Stimulated activated CD8-positive, alpha-beta memory T cell treated with anti-CD3 and anti-CD28 coated beads, Interleukin-12 subunit alpha, Interleukin-12 subunit beta, amount 100 ng/mL, for 4 hours (primary cell): ENCODE results near the gene CD2BP2.
"Not testable (repeated sequence)": the region's sequence is repeated elsewhere in the genome, so short reads cannot be mapped to it uniquely, and the experiment has no call there.

Experiments used
- DNase-seq: peaks from one replicate; pipeline ENCODE4 v3.0.0-alpha.2; 2020; ENCODE audit warnings: low read depth

The CD2BP2 gene

DNA sequence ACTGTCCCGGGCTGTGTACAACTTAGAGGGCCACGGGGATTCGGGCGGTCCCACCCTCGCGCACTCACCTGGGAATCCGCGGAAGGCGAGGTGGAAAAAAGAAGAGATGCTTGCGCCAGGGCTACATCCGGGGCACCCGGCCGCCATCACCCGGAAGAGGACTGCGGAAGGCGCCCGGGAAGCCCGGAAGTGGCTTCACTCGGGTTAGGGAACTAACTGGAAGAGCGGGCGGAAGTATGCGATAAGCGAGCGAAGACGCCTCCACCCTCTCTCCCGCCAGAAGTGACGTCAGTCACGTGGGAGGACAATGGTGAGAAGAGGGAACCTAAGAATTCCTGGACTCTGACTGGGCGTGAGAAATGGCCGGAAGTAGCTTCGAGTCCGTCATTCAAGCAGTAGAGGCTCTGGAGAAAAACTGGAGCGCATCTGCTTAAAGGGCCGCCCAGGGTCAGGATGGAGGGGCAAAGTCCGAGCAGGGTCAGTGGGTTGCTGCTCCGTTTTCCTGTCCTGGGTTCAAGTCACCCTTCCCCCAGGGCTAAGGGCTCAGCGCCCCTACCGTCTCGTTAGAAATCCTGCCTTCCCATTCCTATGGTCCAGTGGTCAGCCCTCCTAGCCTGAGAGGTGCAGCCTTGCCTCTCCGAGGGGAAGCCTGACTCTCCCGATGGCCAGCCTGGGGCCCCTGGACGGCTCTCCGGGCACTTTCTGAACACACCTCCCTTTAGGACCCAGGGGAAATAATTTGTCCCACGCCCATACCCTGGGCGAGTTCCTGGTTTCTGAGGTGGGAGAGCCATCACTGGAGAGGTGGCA lies at the start of gene CD2BP2:
Gene CD2BP2, minus strand, starts transcription at position 165 of the 810 bp plus-strand sequence. CDS start 627 bp downstream, outside the sequence.
- peak; percentile 77 for DNase-seq

GRCh38 chr16:30401768-30402425 lies 46.8 kb upstream of the CD2BP2 start:
- DNase-seq: no peak

DNA sequence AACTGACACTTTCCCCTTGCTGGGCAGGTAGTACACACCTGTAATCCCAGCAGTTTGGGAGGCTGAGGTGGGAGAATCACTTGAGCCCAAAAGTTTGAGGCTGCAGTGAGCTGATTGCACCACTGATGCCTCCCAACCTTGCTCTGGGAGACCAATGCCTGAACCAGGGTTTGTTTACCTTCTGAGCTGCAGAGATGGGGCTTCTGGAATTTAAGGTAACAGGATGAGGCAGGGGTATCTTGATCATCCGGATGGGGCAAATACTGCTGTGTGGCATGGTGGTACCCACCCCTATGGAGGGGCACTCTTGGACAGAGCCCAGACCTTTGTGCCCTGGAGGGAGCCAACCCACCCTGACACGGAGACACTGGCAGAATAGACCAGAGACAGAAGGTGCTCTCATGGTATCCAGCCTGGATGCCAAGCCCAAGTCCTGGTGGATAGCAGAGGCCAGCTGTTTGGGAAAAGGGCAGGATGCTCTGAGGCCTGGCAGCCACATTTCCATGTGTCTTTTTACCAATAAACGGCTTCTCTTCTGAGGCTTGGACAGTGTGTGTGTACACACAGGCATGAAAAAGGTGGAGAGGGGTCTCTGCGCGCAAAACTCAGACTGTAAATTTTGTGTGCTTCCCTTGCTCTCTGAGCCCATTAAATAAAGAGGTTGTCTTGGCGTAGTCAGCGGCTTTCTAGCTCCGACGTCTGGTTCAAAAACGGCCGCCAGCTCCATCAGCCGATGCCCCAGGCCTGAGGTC lies 44.5 kb upstream of the CD2BP2 start:
- no peak for DNase-seq

- no peak for DNase-seq
Observed at GRCh38 chr16:30398661-30399434, 43.7 kb upstream of the CD2BP2 start.

DNA sequence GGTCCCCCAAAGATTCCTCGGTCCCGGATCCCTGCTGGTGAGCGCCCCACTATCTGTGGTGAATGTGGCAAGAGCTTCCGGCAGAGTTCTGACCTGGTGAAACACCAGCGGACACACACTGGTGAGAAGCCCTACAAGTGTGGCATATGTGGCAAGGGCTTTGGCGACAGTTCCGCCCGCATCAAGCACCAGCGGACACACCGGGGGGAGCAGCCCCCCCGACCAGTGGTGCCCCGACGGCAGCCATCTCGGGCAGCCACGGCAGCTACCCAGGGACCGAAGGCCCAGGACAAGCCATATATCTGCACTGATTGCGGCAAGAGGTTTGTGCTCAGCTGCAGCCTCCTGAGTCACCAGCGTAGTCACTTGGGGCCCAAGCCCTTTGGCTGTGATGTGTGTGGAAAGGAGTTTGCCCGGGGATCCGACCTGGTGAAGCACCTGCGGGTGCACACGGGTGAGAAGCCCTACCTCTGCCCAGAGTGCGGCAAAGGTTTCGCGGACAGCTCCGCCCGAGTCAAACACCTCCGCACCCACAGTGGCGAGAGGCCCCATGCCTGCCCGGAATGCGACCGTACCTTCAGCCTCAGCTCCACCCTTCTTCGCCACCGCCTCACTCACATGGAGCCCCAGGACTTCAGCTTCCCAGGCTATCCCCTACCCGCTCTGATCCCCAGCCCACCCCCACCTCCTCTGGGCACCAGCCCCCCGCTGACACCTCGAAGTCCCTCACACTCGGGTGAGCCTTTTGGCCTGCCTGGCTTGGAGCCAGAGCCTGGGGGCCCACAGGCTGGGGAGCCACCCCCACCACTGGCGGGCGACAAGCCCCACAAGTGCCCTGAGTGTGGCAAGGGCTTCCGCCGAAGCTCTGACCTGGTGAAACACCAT lies 42.9 kb upstream of the CD2BP2 start:
- DNase-seq: no peak

DNA sequence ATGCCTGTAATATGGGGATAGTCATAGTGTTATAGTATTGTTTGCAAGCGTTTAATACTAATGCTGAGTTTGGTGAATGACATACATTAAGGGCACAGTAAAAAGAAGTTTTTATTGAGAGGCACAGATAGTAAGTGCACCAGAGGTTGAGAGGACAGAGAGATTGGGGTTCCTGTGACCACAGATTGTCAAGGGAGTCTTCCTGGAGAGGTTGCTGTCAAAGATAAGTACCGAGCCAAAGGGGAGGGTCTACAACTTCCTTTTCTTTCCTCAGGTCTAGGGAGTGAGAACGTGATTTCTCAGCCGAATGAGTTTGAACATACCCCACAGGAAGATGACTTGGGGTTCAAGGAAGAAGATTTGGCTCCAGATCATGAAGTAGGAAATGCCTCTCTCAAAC lies 41.9 kb upstream of the CD2BP2 start:
- no peak for DNase-seq

DNA sequence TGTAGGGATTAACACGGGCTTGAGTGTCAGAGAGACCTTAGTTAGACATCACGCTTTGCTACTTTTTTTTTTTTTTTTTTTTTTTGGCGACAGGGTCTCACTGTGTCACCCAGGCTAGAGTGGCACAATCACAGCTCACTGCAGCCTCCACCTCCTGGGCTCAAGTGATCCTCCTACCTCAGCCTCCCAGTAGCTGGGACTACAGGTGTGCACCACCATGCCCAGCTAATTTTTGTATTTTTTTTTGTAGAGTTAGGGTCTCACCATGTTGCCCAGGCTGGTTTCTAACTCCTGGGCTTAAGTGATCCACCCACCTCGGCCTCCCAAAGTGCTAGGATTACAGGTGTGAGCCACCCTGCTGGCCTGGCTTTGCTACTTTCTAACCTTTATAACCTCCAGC lies 41.5 kb upstream of the CD2BP2 start:
- DNase-seq: not testable (repeated sequence)

- no peak for DNase-seq
Observed at GRCh38 chr16:30395992-30396585, 41.0 kb upstream of the CD2BP2 start.

DNA sequence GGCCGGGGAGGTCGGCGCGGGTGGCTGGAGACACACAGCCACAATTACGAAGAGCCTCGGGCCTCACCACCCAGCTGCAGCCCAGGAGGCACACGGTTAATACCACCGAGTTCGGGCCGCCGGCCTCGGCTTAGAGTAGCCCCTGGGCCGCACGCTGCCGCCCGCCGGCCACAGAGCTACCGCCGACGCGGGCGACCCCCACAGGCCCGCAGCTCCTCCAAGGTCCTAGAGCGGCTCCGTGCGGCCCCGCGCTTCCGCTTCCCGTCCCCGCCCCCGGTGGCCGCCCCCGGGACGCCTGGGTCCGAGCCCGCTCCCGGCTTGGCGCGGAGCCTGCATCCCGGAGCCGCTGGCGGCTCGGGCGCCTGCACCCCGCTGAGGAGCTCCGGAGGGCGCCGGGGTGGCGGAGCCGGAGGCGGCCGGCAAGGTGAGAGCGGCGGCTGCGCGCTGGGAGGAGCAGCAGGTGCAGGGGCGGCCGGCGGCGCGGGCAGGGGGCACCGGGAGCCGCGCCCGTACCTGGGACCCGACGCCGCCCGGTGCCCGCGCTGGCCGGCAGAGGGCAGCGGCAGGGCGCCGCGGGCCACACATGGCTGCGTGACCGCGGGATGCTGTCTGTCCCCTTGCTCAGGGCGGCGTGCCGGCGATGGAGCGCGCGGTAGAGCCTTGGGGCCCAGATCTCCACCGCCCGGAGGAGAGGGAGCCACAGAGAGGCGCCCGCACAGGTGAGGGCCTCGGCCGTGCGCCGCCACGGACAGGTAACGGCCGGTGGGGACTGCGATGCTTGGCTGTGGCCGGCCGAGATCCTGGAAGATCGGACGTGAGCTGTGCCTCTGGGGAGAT lies 40.3 kb upstream of the CD2BP2 start, which contains the start of gene ZNF48:
Gene ZNF48, plus strand, starts transcription at position 266 of the 837 bp plus-strand sequence. Its CDS starts 375 bp downstream, at position 641.
- peak; percentile 50 for DNase-seq

- DNase-seq: no peak
Observed at GRCh38 chr16:30394592-30395154, 39.6 kb upstream of the CD2BP2 start.

- DNase-seq: no peak
Observed at GRCh38 chr16:30383521-30383920, 28.4 kb upstream of the CD2BP2 start.

DNA sequence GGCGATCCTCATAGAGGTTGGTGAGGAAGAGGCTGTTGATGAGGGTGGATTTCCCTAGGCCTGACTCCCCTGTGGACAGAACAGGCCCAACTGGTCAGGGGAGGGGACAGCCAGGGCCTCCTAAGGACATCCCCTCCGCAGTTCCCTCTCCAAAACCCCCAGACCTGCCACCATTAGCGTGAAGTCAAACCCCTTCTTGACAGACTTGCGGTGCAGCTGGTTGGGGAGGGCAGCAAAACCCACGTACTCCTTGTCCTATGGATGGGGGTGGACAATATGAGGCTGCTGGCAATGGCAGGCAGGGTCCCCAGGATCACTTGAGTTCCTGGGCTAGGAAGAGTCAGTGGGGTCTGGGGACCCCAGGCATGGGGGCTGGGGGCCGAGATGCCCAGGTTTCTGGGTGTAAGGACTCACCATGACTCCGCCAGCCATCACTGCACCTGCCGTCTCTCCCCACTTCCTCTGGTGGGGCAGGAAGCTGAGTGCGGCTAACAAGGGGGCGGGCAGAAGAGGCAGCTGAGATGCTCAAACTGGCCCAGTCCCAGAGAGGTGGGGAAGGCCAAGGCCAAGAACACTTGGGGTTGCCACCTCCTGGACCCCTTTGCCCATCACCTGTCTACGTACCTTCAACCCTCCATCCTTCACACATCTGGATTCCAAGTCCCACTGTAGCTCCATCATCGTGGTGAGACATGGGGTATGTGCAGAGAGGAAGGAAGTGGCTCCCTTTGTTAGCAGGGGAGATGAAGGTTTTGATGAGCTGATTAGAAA lies 27.2 kb upstream of the CD2BP2 start, which contains the start of gene SEPTIN1:
Gene SEPTIN1, minus strand, starts transcription at position 451 of the 771 bp plus-strand sequence. Its CDS starts 19 bp downstream, at position 432.
- peak; percentile 59 for DNase-seq

- no peak for DNase-seq
Observed at GRCh38 chr16:30381291-30382041, 26.4 kb upstream of the CD2BP2 start.

DNA sequence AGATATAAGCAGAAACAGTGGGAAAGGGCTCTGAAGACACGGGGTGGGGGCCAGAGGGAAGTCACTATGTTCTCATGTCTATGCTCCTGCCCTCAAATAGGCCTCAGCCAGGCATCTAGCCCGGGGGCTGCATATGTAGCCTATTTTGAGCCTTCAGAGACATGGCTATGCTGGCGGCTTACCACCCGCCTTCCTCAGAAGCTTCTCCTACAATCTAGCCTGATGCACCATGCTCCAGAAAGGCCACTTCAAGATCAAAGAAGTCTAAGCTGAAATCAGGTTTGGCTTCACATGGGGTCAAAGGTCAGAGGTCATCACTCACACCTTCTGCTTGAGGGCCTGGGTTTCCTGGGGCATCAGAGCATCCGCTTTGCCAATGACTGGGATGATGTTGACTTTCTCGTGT lies 25.7 kb upstream of the CD2BP2 start:
- no peak for DNase-seq

DNA sequence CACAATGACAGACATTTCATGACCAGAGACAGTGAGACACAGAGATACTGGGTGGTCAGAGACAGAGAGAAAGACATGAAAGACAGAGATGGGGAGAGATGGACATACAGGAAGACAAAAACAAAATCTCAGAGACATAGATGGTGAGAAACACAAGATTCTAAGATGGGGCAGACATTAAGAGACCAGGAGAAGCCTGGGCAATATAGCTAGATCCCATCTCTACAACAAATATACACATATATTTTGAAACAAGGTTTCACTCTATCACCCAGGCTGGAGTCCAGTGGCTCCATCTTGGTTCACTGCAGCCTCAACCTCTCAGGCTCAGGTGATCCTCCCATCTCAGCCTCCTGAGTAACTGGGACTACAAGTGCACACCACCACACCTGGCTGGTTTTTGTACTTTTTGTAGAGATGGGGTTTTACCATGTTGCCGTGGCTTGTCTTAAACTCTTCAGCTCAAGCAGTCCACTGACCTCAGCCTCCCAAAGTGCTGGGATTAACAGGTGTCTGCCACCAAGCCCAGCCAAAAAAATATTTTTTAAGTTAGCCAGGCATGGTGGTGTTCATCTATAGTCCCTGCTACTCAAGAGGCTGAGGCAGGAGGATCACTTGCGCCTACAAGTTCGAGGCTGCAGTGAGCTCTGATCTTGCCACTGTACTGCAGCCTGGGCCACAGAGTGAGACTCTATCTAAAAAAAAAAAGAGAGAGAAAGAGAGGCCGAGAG lies 25.1 kb upstream of the CD2BP2 start:
- DNase-seq: no peak

DNA sequence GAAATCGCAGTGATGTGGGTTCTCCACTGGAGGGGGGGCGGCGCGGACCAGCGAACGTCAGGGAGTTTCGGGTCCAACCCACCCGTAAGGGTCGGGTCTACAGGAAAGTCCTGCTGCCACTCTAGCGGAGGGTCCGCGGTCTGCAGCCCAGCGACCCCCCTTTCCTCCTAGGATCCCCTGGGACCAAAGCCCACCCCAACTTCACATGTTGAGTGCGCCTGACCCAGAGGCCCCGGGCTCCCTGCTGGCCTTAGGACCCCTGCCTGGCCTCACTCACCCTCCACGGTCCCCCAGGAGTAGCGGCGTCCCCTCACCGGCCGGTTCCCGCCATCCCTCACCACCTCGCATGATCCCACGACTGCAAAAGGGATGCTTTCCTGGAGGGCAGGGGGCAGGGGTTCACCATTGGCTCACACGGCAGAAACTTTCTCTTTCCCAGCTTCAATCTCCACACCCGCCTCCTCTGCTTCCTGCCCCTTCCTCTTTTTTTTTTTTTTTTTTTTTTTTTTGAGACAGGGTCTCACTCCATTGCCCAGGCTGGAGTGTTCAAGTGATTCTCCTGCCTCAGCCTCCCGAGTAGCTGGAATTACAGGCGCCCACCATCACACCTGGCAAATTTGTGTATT lies 24.2 kb upstream of the CD2BP2 start:
- DNase-seq: no peak
